ENCODE data around the gene THAP6. TPM values are rescaled to one million over a fixed set of nuclear protein-coding genes. Genes with fewer than 3 reads are reported as not detected.

The THAP6 gene
- total and polyA plus RNA-seq, 4 donors, result 4.2 to 11.5 (median 7.5) TPM

GRCh38 chr4:75496406-75496805 is 17.9 kb upstream of the THAP6 start:
- Histone ChIP-seq H3K27ac (ENCODE audit: low read depth in 1 of 2, low read length in 2 of 2) (no peak overlapping the region), H3K9ac (ENCODE audit: low read depth in 1 of 2, low read length in 2 of 2) (no peak overlapping the region), H3K36me3 (ENCODE audit: control insufficient read depth in 4 of 4, insufficient read depth in 3 of 4, low read depth in 1 of 4, low read length in 3 of 4) (peaks cover 6 to 14% (median 10%) of the 10 kb centered on the region in 4 donors), H3K9me3 (ENCODE audit: control insufficient read depth in 4 of 4, low read length in 3 of 4) (no peaks in the 10 kb centered on the region), H3K4me1 (ENCODE audit: control insufficient read depth in 4 of 4, insufficient read depth in 4 of 4, low read length in 3 of 4) (peaks cover 0 to 3% (median under 1%) of the 10 kb centered on the region in 4 donors), H3K4me3 (ENCODE audit: low read depth in 1 of 3, low read length in 3 of 3) (no peak overlapping the region), H3K27me3 (ENCODE audit: control insufficient read depth in 4 of 4, insufficient read depth in 4 of 4, low read length in 3 of 4) (no peaks in the 10 kb centered on the region)
- WGBS, result 98% methylated on average over 2 of the region's 2 CpGs
- TF ChIP-seq JUND (IDR thresholded peaks at IDR 0.05) (no peak), YY1 (IDR thresholded peaks at IDR 0.05) (no peak), NR2F2 (IDR thresholded peaks at IDR 0.05) (no peak), HNF4G (IDR thresholded peaks at IDR 0.05) (no peak), TAF1 (conservative IDR thresholded peaks at IDR 0.05) (no peak), HNF4A (conservative IDR thresholded peaks at IDR 0.05) (no peak), RAD21 (IDR thresholded peaks at IDR 0.05) (no peak), FOXA1 (IDR thresholded peaks at IDR 0.05) (no peak), ATF3 (IDR thresholded peaks at IDR 0.05) (no peak), FOXA2 (IDR thresholded peaks at IDR 0.05) (no peak), RXRA (IDR thresholded peaks at IDR 0.05) (no peak), GABPA (IDR thresholded peaks at IDR 0.05 in 1 of 2, conservative IDR thresholded peaks at IDR 0.05 in 1 of 2) (no peak), EGR1 (IDR thresholded peaks at IDR 0.05; ENCODE audit: low read depth in 2 of 2) (no peak), MAX (IDR thresholded peaks at IDR 0.05) (no peak), SP1 (IDR thresholded peaks at IDR 0.05) (no peak), CTCF (IDR thresholded peaks at IDR 0.05; ENCODE audit: low read depth, low read length, missing input control) (no peak), REST (IDR thresholded peaks at IDR 0.05) (no peak)
- TF ChIP-seq, protein P1, sequence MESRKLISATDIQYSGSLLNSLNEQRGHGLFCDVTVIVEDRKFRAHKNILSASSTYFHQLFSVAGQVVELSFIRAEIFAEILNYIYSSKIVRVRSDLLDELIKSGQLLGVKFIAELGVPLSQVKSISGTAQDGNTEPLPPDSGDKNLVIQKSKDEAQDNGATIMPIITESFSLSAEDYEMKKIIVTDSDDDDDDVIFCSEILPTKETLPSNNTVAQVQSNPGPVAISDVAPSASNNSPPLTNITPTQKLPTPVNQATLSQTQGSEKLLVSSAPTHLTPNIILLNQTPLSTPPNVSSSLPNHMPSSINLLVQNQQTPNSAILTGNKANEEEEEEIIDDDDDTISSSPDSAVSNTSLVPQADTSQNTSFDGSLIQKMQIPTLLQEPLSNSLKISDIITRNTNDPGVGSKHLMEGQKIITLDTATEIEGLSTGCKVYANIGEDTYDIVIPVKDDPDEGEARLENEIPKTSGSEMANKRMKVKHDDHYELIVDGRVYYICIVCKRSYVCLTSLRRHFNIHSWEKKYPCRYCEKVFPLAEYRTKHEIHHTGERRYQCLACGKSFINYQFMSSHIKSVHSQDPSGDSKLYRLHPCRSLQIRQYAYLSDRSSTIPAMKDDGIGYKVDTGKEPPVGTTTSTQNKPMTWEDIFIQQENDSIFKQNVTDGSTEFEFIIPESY (IDR thresholded peaks at IDR 0.05), result no peak
- no peak for DNase-seq (ENCODE audit: low spot score)
